GM19035 (cell line): ENCODE measurements around the gene TMEM184C.
A peak's percentile ranks its signal among the peaks of the same experiment; 100 is the strongest.

Experiments used
- ATAC-seq: cut with Tn5 transposase; IDR thresholded peaks from one replicate; pipeline ENCODE4 v1.9.1; 2021; ENCODE audit not compliant: unreplicated experiment

The TMEM184C gene

GRCh38 chr4:147648656-147649055 is 31.5 kb downstream of the TMEM184C start:
- no peak for ATAC-seq

GRCh38 chr4:147651563-147651962 is 34.4 kb downstream of the TMEM184C start:
- no peak for ATAC-seq

- ATAC-seq: no peak
Measured at GRCh38 chr4:147655639-147656038, 38.4 kb downstream of the TMEM184C start.

- ATAC-seq: no peak
Measured at GRCh38 chr4:147658501-147658900, 41.3 kb downstream of the TMEM184C start.

- ATAC-seq: no peak
Measured at GRCh38 chr4:147674073-147674472, 56.9 kb downstream of the TMEM184C start.

- ATAC-seq: no peak
Measured at GRCh38 chr4:147674496-147674895, 57.3 kb downstream of the TMEM184C start.

- no peak for ATAC-seq
Measured at GRCh38 chr4:147678106-147678505, 60.9 kb downstream of the TMEM184C start.

- ATAC-seq: no peak
Measured at GRCh38 chr4:147678796-147679549, 61.8 kb downstream of the TMEM184C start.

GRCh38 chr4:147682755-147683154 is 65.6 kb downstream of the TMEM184C start:
- no peak for ATAC-seq

- ATAC-seq: no peak
Measured at GRCh38 chr4:147683188-147683591, 66.0 kb downstream of the TMEM184C start.

- peak; percentile 99 for ATAC-seq
Measured at GRCh38 chr4:147683717-147684700, 66.8 kb downstream of the TMEM184C start, which contains the start of gene PRMT9. PRMT9 (minus strand) TSS chr4:147684163; CDS start chr4:147683987, 176 bp downstream.

GRCh38 chr4:147689067-147689466 is 71.9 kb downstream of the TMEM184C start:
- no peak for ATAC-seq

GRCh38 chr4:147691820-147692219 is 74.6 kb downstream of the TMEM184C start:
- no peak for ATAC-seq

GRCh38 chr4:147693218-147693617 is 76.0 kb downstream of the TMEM184C start:
- no peak for ATAC-seq

- no peak for ATAC-seq
Measured at GRCh38 chr4:147696866-147697265, 79.7 kb downstream of the TMEM184C start.

GRCh38 chr4:147704846-147705245 is 87.6 kb downstream of the TMEM184C start:
- no peak for ATAC-seq

- peak; percentile 69 for ATAC-seq
Measured at GRCh38 chr4:147707892-147708672, 90.9 kb downstream of the TMEM184C start.

- no peak for ATAC-seq
Measured at GRCh38 chr4:147709999-147710398, 92.8 kb downstream of the TMEM184C start.

- ATAC-seq: no peak
Measured at GRCh38 chr4:147714575-147715401, 97.6 kb downstream of the TMEM184C start.

GRCh38 chr4:147717878-147718277 is 100.7 kb downstream of the TMEM184C start:
- ATAC-seq: peak; percentile 94
